H9 (cell line): ENCODE results near the gene STOM. TPM values are rescaled to one million over a fixed set of nuclear protein-coding genes. Genes with fewer than 3 reads are reported as not detected.

Experiments
- DNase-seq: peaks from one replicate; pipeline ENCODE4 v3.0.0-alpha.2; 2017
- H2AFZ ChIP-seq: one replicate; pipeline ENCODE4 v1.6.1; 2013; ENCODE audit warnings: mild to moderate bottlenecking, low read length, control low read depth, moderate library complexity
- H2AK5ac ChIP-seq: 2 replicates; pipeline ENCODE4 v1.6.1; 2013; ENCODE audit warnings: low read length, control low read depth, mixed read lengths; ENCODE audit not compliant: insufficient read length
- H2BK120ac ChIP-seq: one replicate; pipeline ENCODE4 v1.6.1; 2013; ENCODE audit warnings: low read depth, mild to moderate bottlenecking, low read length, control low read depth, inconsistent platforms; ENCODE audit not compliant: poor library complexity, severe bottlenecking
- H2BK12ac ChIP-seq: 2 replicates; pipeline ENCODE4 v1.6.1; 2013; ENCODE audit warnings: low read length, control low read depth, mixed read lengths, low read depth; ENCODE audit not compliant: insufficient read length
- H2BK15ac ChIP-seq: 2 replicates; pipeline ENCODE4 v1.6.1; 2013; ENCODE audit warnings: low read depth, low read length, control low read depth
- H2BK20ac ChIP-seq: one replicate; pipeline ENCODE4 v1.6.1; 2013; ENCODE audit warnings: low read depth, mild to moderate bottlenecking, low read length, control low read depth, inconsistent platforms; ENCODE audit not compliant: poor library complexity, severe bottlenecking
- H2BK5ac ChIP-seq: 2 replicates; pipeline ENCODE4 v1.6.1; 2013; ENCODE audit warnings: low read length, control low read depth, mixed read lengths; ENCODE audit not compliant: insufficient read length
- H3K14ac ChIP-seq: 2 replicates; pipeline ENCODE4 v1.6.1; 2013; ENCODE audit warnings: low read length, control low read depth; ENCODE audit not compliant: insufficient read depth
- H3K18ac ChIP-seq: 2 replicates; pipeline ENCODE4 v1.6.1; 2013; ENCODE audit warnings: low read depth, mild to moderate bottlenecking, mixed read lengths, low read length, control low read depth; ENCODE audit not compliant: insufficient read length
- H3K23ac ChIP-seq: 2 replicates; pipeline ENCODE4 v1.6.1; 2013; ENCODE audit warnings: low read length, control low read depth, mixed read lengths, low read depth; ENCODE audit not compliant: insufficient read length
- H3K23me2 ChIP-seq: 2 replicates; pipeline ENCODE4 v1.6.1; 2013; ENCODE audit warnings: low read depth, mild to moderate bottlenecking, mixed read lengths, low read length, control low read depth; ENCODE audit not compliant: insufficient read length, poor library complexity, severe bottlenecking
- H3K27ac ChIP-seq: 2 replicates; pipeline ENCODE4 v1.5.1; 2013; ENCODE audit warnings: low read length, control low read depth, mixed read lengths, low read depth; ENCODE audit not compliant: insufficient read length
- H3K27me3 ChIP-seq: 2 replicates; pipeline ENCODE4 v1.6.1; 2013; ENCODE audit warnings: low read length, control low read depth, inconsistent platforms; ENCODE audit not compliant: insufficient read depth
- H3K4ac ChIP-seq: 2 replicates; pipeline ENCODE4 v1.6.1; 2013; ENCODE audit warnings: low read depth, mild to moderate bottlenecking, control low read depth, inconsistent platforms, low read length, moderate library complexity
- H3K4me1 ChIP-seq: 2 replicates; pipeline ENCODE4 v1.6.1; 2013; ENCODE audit warnings: low read length, control low read depth, inconsistent platforms; ENCODE audit not compliant: insufficient read depth
- H3K4me2 ChIP-seq: 2 replicates; pipeline ENCODE4 v1.6.1; 2013; ENCODE audit warnings: low read length, control low read depth, mixed read lengths; ENCODE audit not compliant: insufficient read length, insufficient read depth
- H3K56ac ChIP-seq: 2 replicates; pipeline ENCODE4 v1.6.1; 2013; ENCODE audit warnings: low read depth, mild to moderate bottlenecking, mixed read lengths, low read length, control low read depth; ENCODE audit not compliant: insufficient read length
- H3K79me1 ChIP-seq: 2 replicates; pipeline ENCODE4 v1.6.1; 2013; ENCODE audit warnings: low read depth, mild to moderate bottlenecking, moderate library complexity, low read length, control low read depth, inconsistent platforms; ENCODE audit not compliant: insufficient read depth, poor library complexity, severe bottlenecking
- H3K79me2 ChIP-seq: 2 replicates; pipeline ENCODE4 v1.6.1; 2013; ENCODE audit warnings: low read length, control low read depth, inconsistent platforms; ENCODE audit not compliant: insufficient read depth
- H3K9ac ChIP-seq: 2 replicates; pipeline ENCODE4 v1.6.1; 2013; ENCODE audit warnings: low read length, control low read depth, mixed read lengths; ENCODE audit not compliant: insufficient read length; ENCODE audit errors: extremely low read depth
- H3K9me3 ChIP-seq: one replicate; pipeline ENCODE4 v1.6.1; 2013; ENCODE audit warnings: low read depth, low read length, inconsistent platforms; ENCODE audit not compliant: control insufficient read depth
- H3T11ph ChIP-seq: one replicate; pipeline ENCODE4 v1.6.1; 2013; ENCODE audit warnings: mild to moderate bottlenecking, low read length, control low read depth, inconsistent platforms
- H4K20me1 ChIP-seq: one replicate; pipeline ENCODE4 v1.6.1; 2013; ENCODE audit not compliant: control insufficient read depth, insufficient read length, insufficient read depth
- H4K5ac ChIP-seq: 2 replicates; pipeline ENCODE4 v1.6.1; 2013; ENCODE audit warnings: low read depth, mild to moderate bottlenecking, mixed read lengths, low read length, control low read depth; ENCODE audit not compliant: insufficient read length
- H4K8ac ChIP-seq: replicated peaks from 2 replicates; pipeline ENCODE4 v1.6.1; 2013; ENCODE audit warnings: low read length, control low read depth, mixed read lengths, low read depth; ENCODE audit not compliant: insufficient read length
- H4K91ac ChIP-seq: 2 replicates; pipeline ENCODE4 v1.6.1; 2013; ENCODE audit warnings: low read depth, mild to moderate bottlenecking, moderate library complexity, mixed read lengths, low read length, control low read depth; ENCODE audit not compliant: insufficient read length
- H3K27ac Mint-ChIP-seq, 3 experiments: 2 replicates in 2 of 3; 3 replicates in 1 of 3; pipeline ENCODE4 v1.8.0; 2020 to 2021; ENCODE audit warnings: mixed read lengths in 3 of 3, mild to moderate bottlenecking in 1 of 3, moderate library complexity in 1 of 3
- H3K27me3 Mint-ChIP-seq: 2 replicates; pipeline ENCODE4 v1.8.0; 2021; ENCODE audit warnings: low read depth, mild to moderate bottlenecking, moderate library complexity, mixed read lengths
- H3K36me3 Mint-ChIP-seq, 3 experiments: 2 replicates in 2 of 3; 3 replicates in 1 of 3; pipeline ENCODE4 v1.8.0; 2020 to 2021; ENCODE audit warnings: low read depth in 3 of 3, mixed read lengths in 3 of 3; ENCODE audit not compliant: insufficient read depth in 1 of 3
- H3K4me1 Mint-ChIP-seq, 2 experiments: 2 replicates each; pipeline ENCODE4 v1.8.0; 2020; ENCODE audit warnings: mixed read lengths in 2 of 2
- H3K4me3 Mint-ChIP-seq, 2 experiments: 2 replicates in 1 of 2; 3 replicates in 1 of 2; pipeline ENCODE4 v1.8.0; 2020 to 2021; ENCODE audit warnings: mild to moderate bottlenecking in 2 of 2, mixed read lengths in 2 of 2, moderate library complexity in 1 of 2
- H3K9me3 Mint-ChIP-seq, 2 experiments: 2 replicates in 1 of 2; 3 replicates in 1 of 2; pipeline ENCODE4 v1.8.0; 2020; ENCODE audit warnings: mild to moderate bottlenecking in 2 of 2, mixed read lengths in 2 of 2, moderate library complexity in 1 of 2
- WGBS: extraction: QIAGEN DNeasy Blood & Tissue Kit; methylation state at CpG from one replicate; pipeline ENCODE4 v1.1.7; 2013; ENCODE audit warnings: missing lambda C conversion rate, low lambda C conversion rate, mixed read lengths; ENCODE audit not compliant: insufficient read length; ENCODE audit errors: extremely low coverage; 5-methylcytosine and 5-hydroxymethylcytosine counted together
- total RNA-seq: library from RNA; stranded (reverse); gene quantifications from 2 replicates; pipeline ENCODE4 v1.2.1, GENCODE V29; 2021
- TF ChIP-seq, protein P1 (sequence below): fragments of 200-600 bp; sonication (generic); conservative IDR thresholded peaks from 3 replicates; pipeline ENCODE4 v1.8.0; 2021; ENCODE audit warnings: antibody characterized with exemption, mild to moderate bottlenecking

The STOM gene
- total RNA-seq, 1 experiment from 2014 or later: 15.3 TPM

DNA sequence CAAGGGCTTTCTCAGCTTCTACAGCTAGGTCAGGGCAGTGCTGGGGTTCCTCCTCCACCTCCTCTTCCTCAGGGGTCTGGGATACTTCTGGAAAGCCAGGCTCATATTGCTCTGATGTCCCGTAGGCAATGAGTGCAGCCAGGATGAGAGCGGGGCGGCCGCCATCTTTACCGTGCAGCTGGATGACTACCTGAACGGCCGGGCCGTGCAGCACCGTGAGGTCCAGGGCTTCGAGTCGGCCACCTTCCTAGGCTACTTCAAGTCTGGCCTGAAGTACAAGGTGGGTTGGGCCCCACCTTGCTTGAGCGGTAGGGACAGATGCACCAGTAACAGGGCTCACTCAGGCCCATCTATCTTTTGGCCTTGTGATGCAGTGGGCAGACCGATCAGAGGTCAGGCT, 67.3 kb downstream of the STOM start:
- no peak overlapping the region for H4K8ac ChIP-seq
- no CpG with 5 or more reads among the region's 13 CpGs for WGBS
- H3K36me3 Mint-ChIP-seq: peaks cover 0 to 3% (median 0%) of the 10 kb centered on the region in 3 experiments; a peak in 1 of 7 replicates

More for the DNA sequence above, 67.3 kb downstream of the STOM start:
- H3K14ac ChIP-seq: no peak overlapping the region
- H3K23ac ChIP-seq: no peak overlapping the region
- no peak overlapping the region for H2AK5ac ChIP-seq
- Mint-ChIP-seq H3K9me3 (no peaks in the 10 kb centered on the region; a peak in 1 of 5 replicates), H3K4me1 (peaks cover 20 to 30% of the 10 kb centered on the region in 2 experiments), H3K27me3 (peaks cover 84% of the 10 kb centered on the region), H3K4me3 (no peak overlapping the region), H3K27ac (no peak overlapping the region)
- no peak for DNase-seq
- no peak overlapping the region for H3K18ac ChIP-seq
- H2BK20ac ChIP-seq: no peak overlapping the region
- no peak overlapping the region for H2BK12ac ChIP-seq
- no peak overlapping the region for H2AFZ ChIP-seq
- H3K9me3 ChIP-seq: no peaks in the 10 kb centered on the region
- H4K5ac ChIP-seq: no peak overlapping the region
- H3K4ac ChIP-seq: no peak overlapping the region
- no peak overlapping the region for H3K4me2 ChIP-seq
- peaks cover 4% of the 10 kb centered on the region for H3K23me2 ChIP-seq
- H3K27ac ChIP-seq: no peak overlapping the region
- H3K4me1 ChIP-seq: peaks cover 6% of the 10 kb centered on the region; the same call in 1 of the 2 replicates
- H4K20me1 ChIP-seq: no peaks in the 10 kb centered on the region
- no peak overlapping the region for H2BK15ac ChIP-seq
- no peak overlapping the region for H3T11ph ChIP-seq
- no peak overlapping the region for H3K56ac ChIP-seq
- no peak overlapping the region for H4K91ac ChIP-seq
- no peaks in the 10 kb centered on the region for H3K79me1 ChIP-seq
- no peak overlapping the region for H3K9ac ChIP-seq
- peaks cover 14% of the 10 kb centered on the region; the same call in 1 of the 2 replicates for H3K27me3 ChIP-seq
- no peak overlapping the region for H2BK5ac ChIP-seq
- H2BK120ac ChIP-seq: no peak overlapping the region
- TF ChIP-seq, protein P1, sequence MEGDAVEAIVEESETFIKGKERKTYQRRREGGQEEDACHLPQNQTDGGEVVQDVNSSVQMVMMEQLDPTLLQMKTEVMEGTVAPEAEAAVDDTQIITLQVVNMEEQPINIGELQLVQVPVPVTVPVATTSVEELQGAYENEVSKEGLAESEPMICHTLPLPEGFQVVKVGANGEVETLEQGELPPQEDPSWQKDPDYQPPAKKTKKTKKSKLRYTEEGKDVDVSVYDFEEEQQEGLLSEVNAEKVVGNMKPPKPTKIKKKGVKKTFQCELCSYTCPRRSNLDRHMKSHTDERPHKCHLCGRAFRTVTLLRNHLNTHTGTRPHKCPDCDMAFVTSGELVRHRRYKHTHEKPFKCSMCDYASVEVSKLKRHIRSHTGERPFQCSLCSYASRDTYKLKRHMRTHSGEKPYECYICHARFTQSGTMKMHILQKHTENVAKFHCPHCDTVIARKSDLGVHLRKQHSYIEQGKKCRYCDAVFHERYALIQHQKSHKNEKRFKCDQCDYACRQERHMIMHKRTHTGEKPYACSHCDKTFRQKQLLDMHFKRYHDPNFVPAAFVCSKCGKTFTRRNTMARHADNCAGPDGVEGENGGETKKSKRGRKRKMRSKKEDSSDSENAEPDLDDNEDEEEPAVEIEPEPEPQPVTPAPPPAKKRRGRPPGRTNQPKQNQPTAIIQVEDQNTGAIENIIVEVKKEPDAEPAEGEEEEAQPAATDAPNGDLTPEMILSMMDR: no peak
- H3K79me2 ChIP-seq: no peaks in the 10 kb centered on the region
